Mucosa of descending colon (tissue), 3 donors: ENCODE results near the gene PPCS. TPM values are rescaled to one million over a fixed set of nuclear protein-coding genes. Genes with fewer than 3 reads are reported as not detected.

ENCODE experiments used
- ATAC-seq: fragments of 200-7000 bp; cut with Tn5 transposase; one replicate; pipeline ENCODE4 v1.9.1; 2020; ENCODE audit warnings: mild to moderate bottlenecking, moderate library complexity
- DNase-seq, 3 donors: peaks; one replicate each; pipeline ENCODE4 v3.0.0-alpha.2; 2020
- H3K36me3 ChIP-seq: fragments of 200-600 bp; one replicate; pipeline ENCODE4 v1.8.0; 2021; ENCODE audit warnings: low read depth, mild to moderate bottlenecking
- H3K4me1 ChIP-seq: fragments of 200-600 bp; one replicate; pipeline ENCODE4 v1.8.0; 2021; ENCODE audit warnings: low read depth, mild to moderate bottlenecking
- H3K4me3 ChIP-seq: fragments of 200-600 bp; one replicate; pipeline ENCODE4 v1.8.0; 2021; ENCODE audit warnings: mild to moderate bottlenecking
- H3K9me3 ChIP-seq: fragments of 200-600 bp; one replicate; pipeline ENCODE4 v1.8.0; 2021; ENCODE audit warnings: mild to moderate bottlenecking
- CTCF ChIP-seq: fragments of 200-600 bp; IDR thresholded peaks from one replicate; pipeline ENCODE4 v1.8.0; 2022; ENCODE audit warnings: antibody characterized with exemption, mild to moderate bottlenecking
- intact Hi-C, 2 donors: fragments of 100-400 bp; cut with DNase I in 1 of 2; cut with micrococcal nuclease in 1 of 2; formaldehyde crosslinking; loops; one replicate each; pipeline versions ENCODE4 v1.11.0 to v1.11.1; 2022; cut with DNase I, micrococcal nuclease
- total RNA-seq, 3 donors: library from RNA; stranded (reverse); fragmentation: NEBNext Ultra II Directional in 2 of 3; extraction: Animal tissue kit (Norgen Biotek cat#: 25700) in 2 of 3; gene quantifications; one replicate each; pipeline versions ENCODE4 v1.2.1 to v1.2.4, GENCODE V29; 2021 to 2023
- donor health status: DM: no; HTN: no; CAD: no; lungs with moderate emphysema.
- donor health status: DM: no; HTN: no; CAD: no.
- donor health status: DM: no; HTN: yes; CAD: no.

PPCS gene
- total RNA-seq, 3 donors from 2014 or later: 62.2 to 90.5 (median 75.8) TPM

DNA sequence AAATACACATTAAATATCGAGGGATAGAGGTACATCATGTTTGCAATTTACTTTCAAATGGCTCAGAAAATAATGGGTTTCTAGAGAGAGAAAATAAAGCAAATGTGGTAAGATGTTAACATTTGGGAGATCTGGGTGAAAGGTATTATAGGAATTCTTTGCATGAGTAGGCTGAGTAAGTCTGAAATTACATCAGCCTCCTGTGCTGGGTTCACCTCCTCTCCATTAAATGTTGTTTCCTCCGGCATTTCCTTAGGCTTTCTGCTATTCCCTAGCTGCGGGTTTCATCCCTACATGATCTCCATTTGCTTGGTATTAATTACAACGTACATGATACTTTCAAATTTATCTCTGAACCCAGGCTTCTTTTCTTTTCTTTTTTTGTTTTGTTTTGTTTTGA, 32.1 kb upstream of the PPCS start:
- Histone ChIP-seq H3K36me3 (no peaks in the 10 kb centered on the region), H3K9me3 (no peaks in the 10 kb centered on the region), H3K4me1 (peaks cover 3% of the 10 kb centered on the region), H3K4me3 (no peak overlapping the region)
- ATAC-seq (no peak), DNase-seq (no peak)
- no peak for TF ChIP-seq CTCF
- intact Hi-C loops: no loop called here

DNA sequence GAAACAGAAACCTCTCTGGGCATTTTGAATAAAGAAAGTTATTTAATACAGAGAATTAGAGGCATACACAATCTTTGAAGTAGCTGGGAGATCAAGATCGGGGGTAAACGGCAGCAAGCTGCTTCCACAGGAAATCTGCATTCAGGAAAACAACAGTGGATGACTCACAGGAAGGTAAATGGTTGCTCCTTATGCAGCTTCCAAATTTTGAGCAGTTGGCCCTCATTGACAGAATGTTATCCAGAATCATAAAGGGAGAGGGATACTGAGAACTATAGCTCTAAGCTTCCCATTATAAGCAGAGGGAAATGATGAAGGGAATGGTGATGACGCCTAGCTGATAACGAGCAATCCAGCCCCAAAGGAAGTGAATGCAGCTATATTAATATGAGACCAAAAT, 29.1 kb upstream of the PPCS start:
- no peak for ATAC-seq
- peaks cover 6% of the 10 kb centered on the region for H3K4me1 ChIP-seq
- no peak overlapping the region for H3K4me3 ChIP-seq
- DNase-seq: no peak
- TF ChIP-seq CTCF: no peak
- intact Hi-C loops: no loop called here
- H3K9me3 ChIP-seq: no peaks in the 10 kb centered on the region
- no peaks in the 10 kb centered on the region for H3K36me3 ChIP-seq

GRCh38 chr1:42429603-42430002, 26.7 kb upstream of the PPCS start:
- Histone ChIP-seq H3K9me3 (no peaks in the 10 kb centered on the region), H3K4me3 (no peak overlapping the region), H3K4me1 (peaks cover 6% of the 10 kb centered on the region), H3K36me3 (no peaks in the 10 kb centered on the region)
- DNase-seq (no peak), ATAC-seq (peak; percentile 6)
- intact Hi-C loops: no loop called here
- no peak for TF ChIP-seq CTCF

GRCh38 chr1:42430286-42431135, 25.8 kb upstream of the PPCS start:
- Histone ChIP-seq H3K9me3 (no peaks in the 10 kb centered on the region), H3K4me3 (no peak overlapping the region), H3K4me1 (peaks cover 6% of the 10 kb centered on the region), H3K36me3 (no peaks in the 10 kb centered on the region)
- ATAC-seq: peak; percentile 14
- intact Hi-C loops: no loop called here
- peak in 1 of 3 donors; percentile 28 for DNase-seq
- no peak for TF ChIP-seq CTCF

DNA sequence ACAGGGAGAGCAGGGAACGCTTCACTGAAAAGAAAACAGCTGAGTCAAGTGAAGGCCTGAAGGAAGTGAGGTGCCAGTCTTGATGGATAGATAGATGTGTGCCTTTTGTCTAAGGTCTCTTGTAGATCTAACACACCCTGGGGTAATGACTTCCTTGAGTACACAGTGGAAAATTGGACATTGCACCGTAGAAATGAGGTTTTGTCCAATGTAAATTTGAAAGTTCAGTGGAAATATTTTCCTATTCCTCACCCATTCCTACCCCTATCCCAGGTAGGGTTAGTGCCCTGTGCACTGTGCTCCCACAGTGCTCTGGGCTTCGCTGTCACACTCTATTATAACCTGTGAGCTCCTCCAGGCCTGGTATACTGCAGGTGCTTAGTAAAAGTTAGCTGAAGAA, 24.8 kb upstream of the PPCS start:
- Histone ChIP-seq H3K4me1 (peaks cover 6% of the 10 kb centered on the region), H3K36me3 (no peaks in the 10 kb centered on the region), H3K4me3 (no peak overlapping the region), H3K9me3 (no peaks in the 10 kb centered on the region)
- ATAC-seq (peak; percentile 98), DNase-seq (peak in 2 of 3 donors; percentile 44 to 50)
- TF ChIP-seq CTCF: no peak
- intact Hi-C loops: no loop called here
